HG02588 (cell line): Measurements from ENCODE around the gene HES1.
A peak's percentile ranks its signal among the peaks of the same experiment; 100 is the strongest.
"Not testable (repeated sequence)": the region's sequence is repeated elsewhere in the genome, so short reads cannot be mapped to it uniquely, and the experiment has no call there.

Source experiments
- ATAC-seq: cut with Tn5 transposase; IDR thresholded peaks from one replicate; pipeline ENCODE4 v1.9.1; 2021; ENCODE audit warnings: mild to moderate bottlenecking, moderate library complexity; ENCODE audit not compliant: unreplicated experiment

HES1 gene

DNA sequence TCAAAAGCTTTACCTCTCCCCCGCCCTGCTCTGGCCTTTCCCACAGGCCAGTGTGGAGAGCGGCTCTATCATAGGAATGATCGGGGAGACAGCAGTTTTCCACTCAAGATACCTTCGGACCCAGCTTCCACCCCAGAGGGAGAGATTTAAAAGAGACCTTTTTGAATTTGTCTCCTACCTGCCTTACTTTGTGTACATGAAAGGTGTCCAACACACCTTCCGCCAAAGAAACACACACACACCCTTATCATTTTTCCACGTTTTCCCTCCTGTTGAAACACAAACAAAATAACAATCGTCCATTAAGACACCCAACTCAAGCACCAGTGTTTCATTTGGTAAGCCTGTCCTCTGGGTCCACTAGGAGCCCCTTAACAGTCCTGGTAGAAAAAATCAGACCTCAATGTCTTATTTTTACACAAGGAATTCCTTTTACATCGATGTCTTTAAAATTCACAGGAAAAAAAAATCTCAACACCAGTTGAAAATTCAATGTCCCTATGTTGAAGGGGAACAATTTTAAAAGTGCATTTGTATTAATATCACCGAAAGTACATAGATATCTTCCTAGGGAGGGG, 4.0 kb downstream of the HES1 start:
- ATAC-seq = no peak

DNA sequence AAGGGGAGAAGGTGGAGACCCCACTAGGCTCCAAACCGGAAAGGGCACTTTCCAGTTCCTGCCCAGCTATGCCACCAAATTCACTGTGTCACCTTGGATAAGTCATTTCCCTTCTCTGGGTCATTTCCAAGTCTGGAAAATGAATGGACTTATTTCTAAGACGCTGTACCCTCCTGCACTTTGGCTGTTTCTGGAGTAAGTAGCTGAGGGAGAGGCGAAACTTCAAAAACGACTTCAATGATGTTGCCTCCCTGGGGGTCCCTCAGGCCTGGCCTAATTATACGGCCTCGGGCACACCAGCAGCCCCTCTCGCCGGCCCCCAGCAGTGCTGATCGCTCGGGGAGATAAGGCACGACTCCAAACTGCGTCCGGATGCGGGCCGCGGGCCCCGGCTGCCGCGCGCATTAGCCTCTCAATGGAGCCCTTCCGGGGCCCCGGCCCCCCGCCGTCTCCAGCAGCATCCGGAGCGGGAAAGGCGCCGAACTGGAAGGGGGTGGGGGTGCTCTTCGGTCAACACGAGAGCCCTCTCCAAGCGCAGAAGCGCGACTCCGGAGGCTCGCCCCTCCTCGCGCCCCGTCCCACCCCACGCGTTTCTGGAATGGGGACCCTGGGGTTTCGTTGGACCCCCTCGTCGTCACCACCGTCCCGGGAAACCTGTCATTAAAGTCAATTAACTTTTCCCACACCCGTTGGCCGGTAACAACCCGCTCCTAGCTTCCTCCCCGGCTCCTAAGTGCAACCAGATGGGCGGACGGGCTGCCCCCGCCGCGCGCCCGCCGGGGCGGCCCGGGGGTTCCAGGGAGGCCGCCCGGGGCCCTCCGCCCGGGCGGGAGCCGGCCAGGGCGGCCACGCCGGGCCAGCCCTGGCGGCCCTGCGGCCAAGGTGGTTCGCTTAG, 4.8 kb downstream of the HES1 start:
- peak; percentile 40 for ATAC-seq

DNA sequence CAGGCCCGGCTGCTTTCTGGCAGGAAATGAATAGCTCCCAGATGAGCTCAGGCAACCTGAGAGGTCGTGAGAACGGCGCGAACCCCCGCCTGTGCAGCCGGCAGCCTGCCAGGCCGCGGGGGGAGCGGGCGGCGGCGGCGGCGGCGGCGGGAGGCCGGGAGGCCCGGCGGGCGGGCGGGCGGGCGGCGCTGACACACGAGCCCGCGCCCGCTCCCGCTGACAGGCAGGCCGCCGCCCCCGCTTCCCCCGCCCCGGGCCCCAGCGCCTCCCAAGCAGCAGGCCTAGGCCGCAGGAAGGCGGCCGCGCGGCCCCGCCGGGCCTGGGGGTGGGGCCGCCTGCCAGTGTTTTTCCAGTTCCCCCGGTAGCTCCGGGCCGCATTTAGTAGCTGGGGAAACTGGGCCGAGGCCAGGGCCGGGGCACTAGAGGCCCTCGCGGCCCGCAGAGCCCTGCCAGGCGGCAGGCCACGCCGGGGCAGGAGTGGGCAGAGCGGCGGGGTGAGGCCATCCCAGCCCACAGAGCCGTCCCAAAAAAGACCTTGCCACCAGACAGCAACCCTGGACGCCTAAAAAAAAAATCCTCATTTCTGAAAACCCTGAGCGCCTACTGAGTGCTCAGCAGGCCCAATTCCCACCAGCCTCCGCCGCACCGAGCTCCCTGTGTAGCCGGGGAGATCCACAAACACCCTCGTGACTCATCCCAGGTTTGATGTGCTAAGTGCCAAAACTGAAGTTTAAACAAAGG, 5.6 kb downstream of the HES1 start:
- ATAC-seq = peak; percentile 36

DNA sequence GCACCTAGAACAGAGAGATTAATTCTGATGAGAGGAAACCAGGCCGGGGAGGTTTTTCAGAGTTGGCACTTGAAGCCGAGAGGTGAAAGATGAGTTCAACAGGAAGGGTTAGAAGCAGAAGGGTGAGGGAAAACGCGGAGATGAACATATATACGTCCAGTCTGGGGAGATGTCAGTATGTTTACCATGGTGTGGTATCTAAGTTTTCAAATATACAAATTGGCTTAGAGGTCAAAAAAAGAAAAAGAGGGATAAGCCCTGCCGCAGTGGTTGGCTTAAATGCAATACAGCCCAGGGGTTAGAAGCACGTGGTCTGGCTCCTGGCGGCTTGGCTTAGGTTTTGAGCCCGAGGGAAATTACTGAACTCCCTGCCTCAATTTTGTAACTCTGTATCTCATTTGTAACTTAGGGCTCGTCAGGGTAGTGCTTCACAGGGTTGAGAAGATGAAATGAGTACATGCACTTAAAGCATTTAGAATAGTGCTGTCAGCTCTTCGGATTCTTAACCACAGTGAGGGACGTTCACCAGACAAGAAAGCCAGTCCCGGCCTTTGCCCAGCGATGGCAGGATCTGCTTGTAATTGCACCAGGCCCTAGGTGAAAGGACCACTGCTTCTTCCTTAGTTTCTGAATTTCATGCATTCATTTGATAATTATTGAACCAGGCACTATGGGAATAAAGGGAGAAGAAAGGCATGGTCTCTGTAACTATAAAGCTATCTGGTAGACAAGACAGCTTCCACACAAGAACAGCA, 6.4 kb downstream of the HES1 start:
- ATAC-seq = no peak

DNA sequence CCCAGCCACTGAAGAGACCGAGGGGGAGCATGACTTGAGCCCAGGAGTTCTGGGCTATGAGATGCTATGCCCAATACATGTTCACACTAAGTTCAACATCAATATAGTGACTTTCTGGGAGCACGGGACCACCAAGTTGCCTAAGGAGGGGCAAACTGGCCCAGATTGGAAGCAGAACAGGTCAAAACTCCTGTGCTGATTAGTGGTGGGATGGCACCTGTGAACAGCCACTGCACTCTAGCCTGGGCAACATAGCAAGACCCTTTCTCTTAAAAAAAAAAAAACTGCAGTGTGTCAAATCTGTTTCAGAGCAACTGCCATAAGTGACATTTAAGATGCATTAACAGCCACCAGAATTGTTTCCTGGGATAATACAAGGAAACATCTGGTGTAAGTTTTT, 9.8 kb downstream of the HES1 start:
- ATAC-seq = no peak

DNA sequence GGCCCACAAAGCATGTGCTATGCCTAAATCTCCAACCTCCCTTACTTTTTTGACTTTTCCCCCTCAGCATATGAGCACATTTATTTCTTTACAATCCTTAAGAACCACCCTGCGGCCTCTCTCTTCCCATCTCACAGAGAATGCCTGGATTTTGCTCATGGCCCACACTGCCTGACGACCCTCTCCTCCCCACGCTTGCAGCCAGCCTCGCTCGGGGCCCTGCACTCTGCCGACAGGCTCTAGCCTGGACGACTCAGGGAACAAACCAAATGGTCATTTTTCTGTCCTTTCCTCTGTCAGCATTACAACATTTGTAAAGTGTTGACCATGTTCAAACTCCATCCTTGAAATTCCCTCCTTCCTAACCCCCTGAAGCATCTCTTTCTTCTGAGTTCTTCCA, 11.7 kb downstream of the HES1 start:
- no peak for ATAC-seq

DNA sequence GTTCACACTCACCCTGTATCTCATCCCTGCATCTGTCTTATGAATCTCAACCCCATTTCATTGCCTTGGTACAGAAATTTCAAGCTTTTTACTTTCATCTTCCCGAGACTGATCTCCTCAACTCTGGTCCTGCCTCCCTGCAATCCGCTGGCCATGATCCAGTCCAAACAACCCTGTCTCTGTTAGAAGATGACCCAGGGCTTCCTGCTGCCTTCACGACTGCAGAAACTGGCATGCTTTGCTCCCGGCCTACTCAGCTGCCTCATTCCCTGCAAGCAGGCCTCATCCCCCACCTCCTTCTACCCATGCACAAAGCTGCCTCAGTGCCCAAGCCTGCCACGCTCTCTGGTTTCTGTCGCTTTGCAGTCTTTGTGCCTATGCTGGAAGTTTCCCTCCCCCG, 12.4 kb downstream of the HES1 start:
- no peak for ATAC-seq

DNA sequence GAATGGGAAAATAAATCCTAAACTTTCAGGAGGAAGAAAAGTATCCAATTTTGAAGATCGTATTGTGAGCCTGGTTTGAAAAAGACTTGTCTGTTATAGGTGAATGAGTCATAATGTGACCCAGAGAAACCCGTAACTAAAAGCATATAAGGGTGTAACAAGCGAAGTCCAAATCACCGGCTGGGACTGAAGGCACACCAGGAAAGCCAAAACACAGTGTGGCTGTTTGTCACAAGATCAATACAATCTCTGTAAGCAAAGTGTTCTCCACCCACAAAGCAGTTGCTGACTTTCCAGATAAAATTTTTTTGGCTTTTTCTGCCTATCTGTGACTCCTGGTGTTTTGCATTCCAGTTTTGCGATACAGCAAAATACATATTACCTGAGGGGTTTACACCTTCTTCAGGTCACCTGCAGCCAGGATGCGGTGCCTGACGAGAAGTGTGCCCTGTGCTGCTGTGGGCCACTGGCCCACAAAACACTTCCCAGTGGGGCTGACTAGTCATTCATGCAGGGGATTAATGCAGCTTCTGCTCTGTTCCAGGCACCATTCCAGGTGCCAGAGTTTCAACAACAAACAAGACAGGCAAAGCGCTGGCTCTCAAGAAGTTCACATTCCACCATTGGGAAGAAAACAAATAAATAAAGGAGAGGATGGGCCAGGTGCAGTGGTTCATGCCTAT, 14.4 kb downstream of the HES1 start:
- ATAC-seq = no peak

DNA sequence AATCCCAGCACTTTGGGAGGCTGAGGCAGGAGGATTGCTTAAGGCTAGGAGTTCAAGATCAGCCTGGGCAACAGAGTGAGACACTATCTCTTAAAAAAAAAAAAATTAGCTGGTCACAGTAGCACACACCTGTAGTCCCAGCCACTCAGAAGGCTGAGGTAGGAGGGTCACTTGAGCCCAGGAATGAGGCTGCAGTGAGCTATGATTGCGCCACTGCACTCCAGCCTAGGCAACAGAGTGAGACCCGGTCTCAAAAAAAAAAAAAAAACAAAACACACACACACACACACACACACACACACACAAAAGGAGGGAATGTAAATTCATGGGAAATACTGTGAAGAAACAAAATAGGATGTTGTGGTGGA, 15.0 kb downstream of the HES1 start:
- not testable (repeated sequence) for ATAC-seq

DNA sequence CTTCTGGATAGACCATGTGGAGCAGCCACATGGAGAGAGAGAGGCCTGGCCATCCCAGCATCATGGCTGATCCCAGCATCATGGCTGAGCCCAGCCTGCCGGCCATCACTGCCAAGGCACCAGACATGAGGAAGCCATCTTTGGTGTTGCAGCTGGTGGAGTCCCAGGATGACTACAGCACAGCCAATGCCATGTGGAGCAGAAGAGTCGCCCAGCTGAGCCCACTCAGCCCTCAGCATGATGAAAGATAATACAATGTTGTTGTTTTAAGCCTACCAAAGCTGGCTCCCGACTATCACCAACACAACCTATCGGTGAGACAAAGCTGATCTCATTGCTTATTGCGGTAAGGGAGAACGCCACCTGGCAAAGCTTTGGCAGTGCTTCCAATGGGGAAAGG, 18.4 kb downstream of the HES1 start:
- ATAC-seq = no peak

DNA sequence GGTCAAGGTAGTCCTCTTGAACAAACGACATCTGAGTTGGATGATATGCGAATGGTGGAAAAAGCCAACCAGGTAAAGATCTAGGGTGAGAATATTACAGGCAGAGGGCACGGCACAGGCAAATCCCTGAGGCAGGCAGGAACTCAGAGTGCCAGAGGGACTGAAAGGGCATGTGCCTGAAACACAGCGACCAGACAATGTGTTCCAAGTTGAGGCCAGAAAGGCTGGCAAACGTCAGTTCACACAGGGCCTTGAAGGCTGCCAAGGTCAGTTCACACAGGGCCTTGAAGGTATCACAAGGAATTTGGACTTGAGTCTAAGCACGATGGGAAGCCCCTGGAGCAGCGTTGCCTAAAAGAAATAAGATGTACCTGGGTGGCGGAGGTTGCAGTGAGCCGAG, 20.1 kb downstream of the HES1 start:
- no peak for ATAC-seq

DNA sequence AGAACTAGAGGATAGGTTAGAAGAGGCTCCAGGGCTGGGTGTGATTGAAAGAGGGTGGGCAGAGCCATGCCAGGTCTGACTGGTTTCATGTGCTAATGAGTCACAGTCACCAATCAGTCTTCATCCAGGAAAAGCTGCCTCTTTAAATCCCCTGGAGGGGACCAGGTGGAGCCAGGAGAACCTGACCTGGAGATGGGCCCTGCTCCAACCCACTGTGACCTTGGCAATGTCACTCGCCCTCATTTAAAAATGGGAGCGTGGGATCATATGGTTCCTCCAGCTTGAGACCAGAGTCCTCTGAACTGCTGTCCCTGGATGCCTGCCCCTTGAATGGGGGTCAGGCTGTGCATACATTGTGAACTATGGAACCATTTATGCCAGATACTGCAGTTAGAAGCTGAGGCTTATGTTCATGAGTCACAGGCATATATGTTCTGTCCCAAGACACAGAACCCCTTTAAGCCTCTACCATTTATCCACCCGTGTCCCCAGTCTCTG, 23.0 kb downstream of the HES1 start:
- ATAC-seq = no peak

DNA sequence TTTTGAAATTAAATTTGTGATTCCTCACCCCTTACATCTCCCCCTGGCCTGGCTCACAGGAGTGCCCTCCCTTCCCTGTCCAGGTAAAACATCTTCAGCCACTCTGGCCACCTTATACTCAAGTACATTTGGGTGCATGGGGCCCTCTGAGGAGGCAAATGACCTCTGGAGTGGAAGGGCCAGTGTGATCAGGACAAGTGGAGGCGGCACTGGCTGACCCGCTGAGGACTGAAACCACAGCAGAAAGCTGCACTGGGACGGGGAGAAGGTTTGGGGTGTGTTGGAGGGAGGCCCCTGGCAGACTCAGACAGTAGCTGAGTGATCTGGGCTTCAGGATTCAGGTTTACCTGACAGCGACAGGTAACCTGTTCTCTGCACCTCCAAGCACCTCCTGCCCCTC, 24.2 kb downstream of the HES1 start:
- no peak for ATAC-seq

DNA sequence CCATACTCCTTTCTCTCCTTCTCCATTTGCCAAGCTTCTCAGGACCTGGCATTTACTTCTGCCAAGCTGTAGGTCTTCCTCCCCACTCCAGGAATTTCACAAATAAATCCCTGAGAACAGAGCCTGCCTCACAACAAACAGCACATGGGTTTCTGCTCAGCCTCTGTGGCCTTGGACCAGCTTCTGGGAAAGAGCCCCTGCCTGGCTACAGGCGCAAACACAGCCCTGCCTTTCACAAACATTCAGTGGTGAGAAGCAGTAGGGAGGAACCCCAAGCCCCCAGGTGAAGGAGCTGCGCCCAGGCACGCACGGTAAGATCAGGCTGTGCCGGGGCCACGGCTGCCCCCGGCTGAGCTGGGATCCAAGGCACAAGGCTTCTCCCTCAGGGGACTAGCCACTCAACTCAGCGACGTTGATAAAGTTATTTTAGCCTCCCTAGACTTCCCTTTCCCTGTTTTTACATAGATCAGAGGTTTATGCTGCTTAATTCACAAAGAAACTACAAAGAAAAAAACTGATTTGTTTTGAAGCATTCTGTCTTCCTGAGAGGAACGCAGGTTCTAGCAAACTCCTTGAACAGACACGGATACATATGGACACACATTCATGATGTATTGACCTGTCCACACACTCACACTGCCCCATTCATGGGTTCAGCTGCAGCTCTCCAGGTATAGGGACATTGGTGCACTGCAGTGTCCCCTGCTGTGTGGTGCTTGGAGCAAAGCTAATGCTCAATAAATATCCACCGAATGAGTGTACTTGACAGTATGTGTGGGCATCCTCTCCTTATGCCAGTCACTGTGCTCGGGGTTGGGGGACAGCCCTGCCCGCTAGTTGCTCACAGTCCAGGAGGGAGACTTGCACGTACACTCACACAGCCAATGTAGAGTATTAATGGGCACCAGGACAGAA, 25.4 kb downstream of the HES1 start:
- no peak for ATAC-seq

DNA sequence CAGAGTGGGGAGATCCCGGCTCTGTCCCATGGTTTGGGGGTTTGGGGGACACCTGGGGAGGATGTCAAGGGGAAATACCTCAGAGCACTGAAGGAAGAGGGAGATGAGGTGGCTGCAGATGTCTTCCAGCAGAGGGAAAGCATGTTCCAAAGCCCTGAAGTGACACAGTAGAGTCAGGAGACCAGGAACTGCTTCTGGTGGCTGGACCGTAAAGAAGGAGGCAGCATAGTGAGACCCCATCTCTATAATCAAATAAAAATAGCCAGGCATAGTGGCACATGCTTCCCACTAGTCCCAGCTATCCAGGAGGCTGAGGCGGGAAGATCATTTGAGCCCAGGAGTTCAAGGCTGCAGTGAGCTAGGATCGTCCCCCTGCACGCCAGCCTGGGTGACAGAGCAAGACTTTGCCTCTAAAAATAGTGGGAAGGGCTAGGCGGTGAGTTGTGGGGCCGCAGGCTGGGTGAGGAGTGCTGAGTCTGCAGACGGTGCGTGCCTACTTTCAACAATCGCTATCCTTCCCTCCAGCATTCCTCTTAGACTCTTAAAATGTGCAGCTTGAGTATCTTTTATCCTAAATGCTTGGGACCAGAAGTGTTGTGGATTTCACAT, 26.2 kb downstream of the HES1 start:
- no peak for ATAC-seq

DNA sequence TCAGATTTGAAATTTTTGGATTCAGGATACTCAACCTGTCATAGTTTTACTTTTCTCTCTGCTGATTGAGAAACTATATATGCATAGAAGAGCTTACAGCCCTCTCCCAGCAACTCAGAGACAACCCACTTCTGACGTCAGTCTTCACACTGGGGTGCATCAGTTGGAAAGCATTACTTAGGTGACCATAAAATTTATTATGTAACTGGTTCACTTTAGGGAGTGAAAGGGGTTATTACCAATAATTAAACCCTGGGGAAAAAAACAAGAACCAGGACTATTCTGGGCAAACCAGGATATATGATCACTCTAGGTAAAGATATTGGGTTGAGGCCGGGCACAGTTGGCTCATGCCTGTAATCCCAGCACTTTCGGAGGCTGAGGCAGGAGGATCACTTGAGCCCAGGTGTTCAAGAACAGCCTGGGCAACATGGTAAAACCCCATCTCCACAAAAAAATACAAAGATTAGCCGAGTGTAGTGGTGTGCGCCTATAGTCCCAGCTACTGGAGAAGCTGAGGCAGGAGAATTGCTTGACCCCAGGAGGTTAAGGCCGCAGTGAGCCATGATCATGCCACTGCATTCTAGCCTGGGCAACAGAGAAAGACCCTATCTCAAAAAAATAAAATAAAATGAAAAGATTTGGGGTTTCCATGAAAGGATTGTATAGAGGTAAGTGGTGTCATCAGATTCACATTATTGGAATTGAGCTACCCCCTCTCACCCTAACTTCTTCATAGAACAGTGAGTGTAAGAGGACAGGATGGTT, 27.1 kb downstream of the HES1 start:
- no peak for ATAC-seq

DNA sequence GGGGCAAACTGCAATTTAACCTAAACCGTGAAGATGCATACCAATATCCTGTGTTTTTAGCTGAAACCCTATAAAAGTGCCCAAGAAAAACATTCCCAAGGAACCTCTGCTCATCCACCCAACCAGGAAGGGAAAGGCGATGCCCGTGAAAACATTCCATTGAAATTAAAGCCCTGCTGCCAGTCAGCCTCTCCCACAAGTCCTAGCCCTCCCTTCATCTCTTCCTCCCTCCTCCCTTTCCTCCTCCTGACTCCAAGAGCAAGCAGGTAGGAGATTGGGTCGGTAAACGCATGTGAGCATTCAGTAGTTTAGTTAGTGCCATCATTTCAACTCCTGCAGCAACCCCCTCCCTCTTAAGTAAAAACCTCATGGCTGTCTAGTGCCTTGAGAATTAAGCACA, 27.7 kb downstream of the HES1 start:
- ATAC-seq = no peak

DNA sequence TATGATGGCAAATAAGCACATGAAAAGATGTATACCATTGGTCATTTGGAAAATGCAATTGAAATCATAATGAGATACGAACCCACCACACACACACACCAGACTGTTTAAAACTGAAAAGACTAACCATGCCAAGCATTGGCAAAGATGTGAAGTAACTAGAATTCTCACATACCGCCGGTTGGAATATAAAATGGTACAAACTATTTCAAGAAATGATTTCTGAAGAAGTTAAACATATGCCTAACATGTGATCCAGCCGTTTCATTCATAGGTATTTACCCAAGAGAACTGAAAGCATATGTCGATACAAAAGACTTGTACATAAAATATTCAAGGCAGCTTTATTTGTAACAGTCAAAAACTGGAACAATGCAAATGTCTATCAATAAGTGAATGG, 28.9 kb downstream of the HES1 start:
- ATAC-seq = no peak
